GM12801 (cell line): ENCODE results near the gene INTS6.

Experiments
- CTCF ChIP-seq: IDR thresholded peaks from one replicate; pipeline ENCODE4 v1.5.1; 2011; ENCODE audit warnings: control low read depth; ENCODE audit not compliant: insufficient read length; ENCODE audit errors: extremely low read depth

The INTS6 gene

DNA sequence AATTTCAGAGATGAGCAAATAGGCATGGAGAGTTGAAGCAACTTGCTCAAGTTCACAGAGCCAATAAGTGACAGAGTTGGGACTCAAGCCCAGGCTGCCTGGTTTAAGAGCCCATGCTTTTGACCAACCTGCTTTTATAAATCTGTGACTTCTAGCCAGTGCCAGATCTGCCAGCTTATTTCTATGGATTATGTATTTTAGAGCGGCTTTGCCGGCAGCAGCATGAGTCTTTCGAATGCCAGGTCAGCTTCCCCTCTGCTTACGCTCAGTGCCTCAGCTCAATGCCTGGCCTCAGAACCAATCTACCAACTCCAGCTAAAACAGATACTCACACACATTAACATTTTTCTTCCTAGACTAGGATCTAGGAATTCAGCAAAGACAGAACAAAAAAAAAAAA, 111.0 kb downstream of the INTS6 start:
- no peak for TF ChIP-seq CTCF

DNA sequence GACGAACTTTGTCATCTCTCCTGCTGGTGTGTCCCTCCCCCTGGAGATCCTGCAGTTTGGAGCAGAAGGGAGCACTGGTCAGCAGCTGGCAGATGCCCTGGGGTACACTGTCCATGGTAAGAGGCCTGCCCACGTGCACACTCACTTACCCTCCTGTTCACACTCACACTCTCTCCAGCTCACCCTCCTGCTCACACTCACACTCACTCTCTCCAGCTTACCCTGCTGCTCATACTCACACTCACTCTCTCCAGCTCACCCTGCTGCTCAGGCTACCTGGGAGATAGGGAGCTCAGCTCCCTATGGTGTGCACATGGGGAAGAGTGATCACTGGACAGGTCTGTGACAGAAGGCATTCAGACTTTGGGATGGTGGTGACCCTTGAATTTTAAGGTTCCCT, 111.6 kb downstream of the INTS6 start:
- TF ChIP-seq CTCF, result no peak

GRCh38 chr13:51339952-51340732, 112.7 kb downstream of the INTS6 start:
- no peak for TF ChIP-seq CTCF

DNA sequence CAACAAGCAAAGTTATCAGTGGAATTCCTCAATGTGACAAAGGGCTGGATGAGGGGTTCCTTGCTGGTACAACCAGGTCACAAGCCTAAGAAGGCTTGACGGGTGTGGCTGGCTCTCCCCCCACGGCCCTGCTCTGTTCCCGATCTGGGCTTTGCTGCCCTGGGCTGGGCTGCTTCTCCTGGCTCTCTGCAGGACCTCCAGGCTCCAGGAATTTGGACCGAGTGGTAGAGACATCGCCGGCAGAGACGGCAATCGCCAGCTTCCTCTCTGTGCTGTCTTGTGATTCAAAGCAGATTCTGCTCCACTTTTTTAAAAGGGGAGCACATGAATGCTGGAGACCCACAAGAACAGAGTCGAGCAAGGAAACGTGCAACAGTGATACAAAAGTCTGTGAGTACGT, 113.5 kb downstream of the INTS6 start, which contains the start of gene SERPINE3:
TSS of gene SERPINE3 (plus strand) at position 338 of the 400 bp plus-strand sequence. CDS start 1,401 bp downstream, outside the sequence.
- no peak for TF ChIP-seq CTCF

DNA sequence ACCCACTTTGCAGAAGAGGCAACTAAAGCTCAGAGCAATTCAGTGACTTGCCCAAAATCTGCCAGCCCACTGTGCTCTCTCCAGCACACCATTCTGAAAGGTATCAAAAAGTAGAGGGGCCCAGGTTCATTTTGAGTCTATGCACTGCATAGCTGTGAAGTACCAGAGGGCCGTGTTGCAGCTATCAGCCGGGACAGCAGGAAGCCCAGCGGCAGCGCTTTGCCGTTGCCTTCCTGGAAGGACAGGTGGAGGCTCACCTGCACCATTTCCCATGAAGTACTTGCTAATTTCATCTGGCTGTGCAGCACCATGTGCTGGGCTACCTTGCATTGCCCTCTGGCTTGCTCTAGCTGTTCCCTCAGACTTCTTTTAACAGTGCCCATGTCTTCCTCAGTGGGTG, 116.1 kb downstream of the INTS6 start:
- no peak for TF ChIP-seq CTCF

- no peak for TF ChIP-seq CTCF
These were observed 119.0 kb downstream of the INTS6 start for GRCh38 chr13:51333826-51334225.

DNA sequence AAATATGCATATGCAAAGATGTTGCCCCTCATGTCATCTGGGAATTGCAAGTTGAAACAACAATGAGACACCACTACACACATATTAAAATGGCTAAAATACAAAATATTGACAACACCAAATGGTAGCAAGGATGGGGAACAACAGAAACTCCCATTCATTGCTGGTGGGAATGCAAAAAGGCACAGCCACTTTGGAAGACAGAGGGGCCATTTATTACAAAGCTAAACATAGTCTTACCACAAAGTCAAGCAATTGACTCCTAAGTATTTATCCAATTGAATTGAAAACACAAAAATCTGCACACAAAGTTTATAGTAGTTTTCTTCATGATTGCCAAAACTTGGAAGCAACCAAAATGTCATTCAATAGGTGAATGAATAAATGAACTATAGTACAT, 119.4 kb downstream of the INTS6 start:
- no peak for TF ChIP-seq CTCF
